ENCODE data around the gene PRDM10.

PRDM10 gene

DNA sequence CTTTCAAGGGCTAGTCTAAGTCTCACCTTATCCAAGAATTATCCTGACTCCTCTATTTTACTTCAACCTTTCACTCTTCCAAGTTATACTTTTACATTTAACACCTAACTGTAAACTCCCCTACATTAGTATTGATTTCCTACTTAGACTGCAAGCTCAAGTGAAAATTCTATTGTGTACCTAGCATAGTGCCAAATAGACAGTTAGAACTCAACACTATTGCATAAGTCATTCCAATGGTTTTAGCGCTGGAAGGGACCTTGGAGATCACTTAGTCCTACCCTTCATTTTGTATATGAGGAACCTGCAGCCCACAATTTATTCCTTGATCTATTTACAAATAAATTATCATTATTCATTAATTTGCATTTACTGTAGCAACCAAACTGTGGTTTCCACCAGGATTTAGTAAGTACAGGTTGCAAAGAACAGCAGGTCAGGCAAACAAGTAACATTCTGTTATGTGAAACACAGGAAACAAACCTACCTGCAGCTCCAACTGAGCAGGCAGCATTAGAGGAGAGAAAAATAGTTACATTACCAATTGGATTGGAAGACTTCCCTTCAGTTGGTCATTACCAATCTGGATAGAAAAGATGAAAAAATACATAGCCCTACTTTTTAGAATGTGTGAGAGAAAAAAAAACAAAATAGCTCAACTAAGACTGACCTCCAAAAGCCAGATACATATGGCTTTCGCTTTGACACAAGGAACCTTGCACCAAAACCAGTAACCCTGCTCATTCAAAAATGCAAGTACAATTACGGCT lies 73.5 kb downstream of the PRDM10 start:
- DNase-seq (ENCODE audit: low spot score) = no peak
- no peak for TF ChIP-seq CTCF (IDR thresholded peaks at IDR 0.05; ENCODE audit: extremely low read depth, insufficient read depth, missing control alignments)
- in situ Hi-C loops (cut with MboI; ENCODE audit: low pct_unique_long_range_greater_than_20kb, low sequenced_read_pairs, unreplicated experiment) = no loop called here

DNA sequence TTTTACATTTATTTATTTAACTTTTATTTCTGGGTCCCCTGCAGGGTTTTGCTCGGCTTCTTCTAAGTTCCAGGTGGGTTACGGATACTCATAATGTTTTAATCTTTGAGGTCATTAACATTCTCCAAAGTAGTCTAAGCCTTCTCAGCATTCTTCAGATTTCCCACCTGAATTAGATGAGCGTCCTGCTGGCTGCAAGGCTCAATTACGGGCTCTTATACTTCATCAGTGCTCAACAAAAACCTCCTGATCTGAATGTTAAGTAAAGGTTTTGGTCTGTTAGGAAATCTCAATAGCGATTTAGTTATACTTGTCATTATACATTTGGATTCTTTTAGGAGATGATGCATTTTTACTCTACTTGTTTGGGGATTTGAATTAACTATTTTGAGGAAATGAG lies 80.0 kb downstream of the PRDM10 start:
- TF ChIP-seq CTCF (IDR thresholded peaks at IDR 0.05; ENCODE audit: extremely low read depth, insufficient read depth, missing control alignments) = no peak
- DNase-seq (ENCODE audit: low spot score) = no peak
- in situ Hi-C loops (cut with MboI; ENCODE audit: low pct_unique_long_range_greater_than_20kb, low sequenced_read_pairs, unreplicated experiment) = loop anchor here (5.0 kb wide), 1 partner anchor 210 kb away; no protein-coding TSS in a partner anchor

GRCh38 chr11:129918361-129918760 lies 84.3 kb downstream of the PRDM10 start:
- DNase-seq (ENCODE audit: low spot score) = no peak
- in situ Hi-C loops (cut with MboI; ENCODE audit: low pct_unique_long_range_greater_than_20kb, low sequenced_read_pairs, unreplicated experiment) = no loop called here
- TF ChIP-seq CTCF (IDR thresholded peaks at IDR 0.05; ENCODE audit: extremely low read depth, insufficient read depth, missing control alignments) = no peak

DNA sequence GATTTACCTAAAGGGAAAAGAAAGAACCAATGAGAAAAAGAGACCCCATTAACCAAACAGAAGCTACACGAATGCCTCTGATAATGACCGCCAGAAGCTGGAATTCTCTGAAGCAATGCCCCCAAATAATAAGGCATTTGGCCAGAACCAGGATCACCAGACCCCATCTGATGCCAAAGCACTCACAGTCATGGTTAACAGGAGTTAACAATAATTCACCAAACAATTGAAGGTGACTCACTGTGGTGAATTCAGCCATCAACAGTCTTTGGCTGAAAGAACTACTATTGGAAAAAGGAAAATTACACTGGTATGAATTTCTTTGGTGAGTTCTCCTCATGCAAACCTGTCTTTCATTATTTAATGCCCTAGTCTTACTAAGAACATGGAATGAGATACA lies 85.4 kb downstream of the PRDM10 start:
- in situ Hi-C loops (cut with MboI; ENCODE audit: low pct_unique_long_range_greater_than_20kb, low sequenced_read_pairs, unreplicated experiment) = no loop called here

GRCh38 chr11:129911298-129911697 lies 91.3 kb downstream of the PRDM10 start:
- in situ Hi-C loops (cut with MboI; ENCODE audit: low pct_unique_long_range_greater_than_20kb, low sequenced_read_pairs, unreplicated experiment) = no loop called here
- no peak for TF ChIP-seq CTCF (IDR thresholded peaks at IDR 0.05; ENCODE audit: extremely low read depth, insufficient read depth, missing control alignments)
- no peak for DNase-seq (ENCODE audit: low spot score)

More for the DNA sequence above, 85.4 kb downstream of the PRDM10 start:
- DNase-seq (ENCODE audit: low spot score) = no peak
- no peak for TF ChIP-seq CTCF (IDR thresholded peaks at IDR 0.05; ENCODE audit: extremely low read depth, insufficient read depth, missing control alignments)

DNA sequence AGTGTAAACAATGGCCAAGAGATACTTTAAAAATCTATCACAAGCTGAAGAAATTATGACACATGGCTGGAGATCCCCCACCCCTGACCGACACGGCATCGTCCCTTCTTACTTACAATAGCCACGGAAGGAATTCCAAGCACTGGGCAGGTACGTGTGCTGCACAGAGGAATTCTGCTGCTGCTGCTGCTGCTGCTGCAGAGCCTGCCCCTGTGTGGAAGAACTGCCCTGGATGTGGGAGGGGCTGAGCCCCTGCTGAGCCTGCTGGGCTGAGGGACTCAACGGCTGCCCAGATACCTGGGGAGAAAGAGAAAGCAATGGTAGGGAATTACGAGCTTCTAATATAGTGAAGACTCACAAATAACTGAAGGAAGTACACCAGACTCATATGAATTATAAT lies 92.3 kb downstream of the PRDM10 start:
- in situ Hi-C loops (cut with MboI; ENCODE audit: low pct_unique_long_range_greater_than_20kb, low sequenced_read_pairs, unreplicated experiment) = no loop called here
- no peak for DNase-seq (ENCODE audit: low spot score)
- TF ChIP-seq CTCF (IDR thresholded peaks at IDR 0.05; ENCODE audit: extremely low read depth, insufficient read depth, missing control alignments) = no peak

All from GM13977 (cell line).